Thyroid gland (tissue), 4 donors: ENCODE results near the gene SLC35F1. TPM values are rescaled to one million over a fixed set of nuclear protein-coding genes. Genes with fewer than 3 reads are reported as not detected.

Experiments
- DNase-seq, 2 donors: peaks; one replicate each; pipeline ENCODE4 v3.0.0-alpha.2; 2019
- H3K27ac ChIP-seq, 3 donors: fragments of 200-600 bp; sonication (generic); 1 replicate in 2 of 3; 2 replicates in 1 of 3; pipeline ENCODE4 v1.5.1; 2016 to 2019; ENCODE audit warnings: mild to moderate bottlenecking in 1 of 3, moderate library complexity in 1 of 3
- H3K27me3 ChIP-seq: fragments of 200-600 bp; sonication (generic); one replicate; pipeline ENCODE4 v1.5.1; 2019
- H3K36me3 ChIP-seq, 2 donors: fragments of 200-600 bp; sonication (generic); one replicate each; pipeline ENCODE4 v1.5.1; 2016 to 2019
- H3K4me1 ChIP-seq, 2 donors: fragments of 200-600 bp; sonication (generic); one replicate each; pipeline ENCODE4 v1.5.1; 2017 to 2019
- H3K4me3 ChIP-seq, 3 donors: fragments of 200-600 bp; sonication (generic); replicated peaks in 1 of 3; 1 replicate in 2 of 3; 2 replicates in 1 of 3; pipeline ENCODE4 v1.5.1; 2016; ENCODE audit warnings: mild to moderate bottlenecking in 1 of 3
- H3K9me3 ChIP-seq: fragments of 200-600 bp; sonication (generic); one replicate; pipeline ENCODE4 v1.5.1; 2017
- CTCF ChIP-seq, 6 experiments: fragments of 200-600 bp in 3 of 6; fragments of 450-650 bp in 3 of 6; sonication (generic) in 3 of 6; IDR thresholded peaks; one replicate each; pipeline ENCODE4 v1.5.1; 2016 to 2019; ENCODE audit warnings: antibody characterized with exemption in 6 of 6, mild to moderate bottlenecking in 2 of 6, inconsistent platforms in 1 of 6, moderate library complexity in 1 of 6
- POLR2A ChIP-seq, 2 donors: fragments of 450-650 bp; IDR thresholded peaks; one replicate each; pipeline ENCODE4 v1.6.1; 2017; ENCODE audit warnings: antibody characterized with exemption in 2 of 2, mild to moderate bottlenecking in 2 of 2, moderate library complexity in 1 of 2
- WGBS, 2 donors: methylation state at CpG; one replicate each; pipeline ENCODE4 v1.1.5; 2017; 5-methylcytosine and 5-hydroxymethylcytosine counted together
- intact Hi-C: fragments of 100-400 bp; cut with DNase I; formaldehyde crosslinking; loops from one replicate; pipeline ENCODE4 v1.15.1; 2023
- total RNA-seq, 4 donors: library from RNA; depleted of rRNA; stranded (reverse); fragments of >200 nt; gene quantifications; one replicate each; pipeline ENCODE4 v1.2.3, GENCODE V29; 2016

Gene SLC35F1
- total RNA-seq, 4 donors from 2014 or later = 0.54 to 5.5 (median 1.4) TPM

GRCh38 chr6:118198746-118199145, 291.7 kb downstream of the SLC35F1 start:
- no peaks in the 10 kb centered on the region for H3K36me3 ChIP-seq
- TF ChIP-seq CTCF (IDR thresholded peaks at IDR 0.05) (no peak), POLR2A (IDR thresholded peaks at IDR 0.05) (no peak)
- 20 to 46% methylated on average over 1 of the region's 1 CpG for WGBS, 2 donors
- H3K4me1 ChIP-seq = no peaks in the 10 kb centered on the region
- DNase-seq = no peak
- intact Hi-C loops = no loop called here
- H3K9me3 ChIP-seq = no peaks in the 10 kb centered on the region
- no peak overlapping the region for H3K4me3 ChIP-seq
- no peak overlapping the region for H3K27ac ChIP-seq
- no peaks in the 10 kb centered on the region for H3K27me3 ChIP-seq

GRCh38 chr6:118200160-118200559, 293.1 kb downstream of the SLC35F1 start:
- no peak overlapping the region for H3K27ac ChIP-seq
- H3K36me3 ChIP-seq = no peaks in the 10 kb centered on the region
- no peak for TF ChIP-seq POLR2A (IDR thresholded peaks at IDR 0.05)
- no peak for DNase-seq
- H3K27me3 ChIP-seq = no peaks in the 10 kb centered on the region
- no peaks in the 10 kb centered on the region for H3K4me1 ChIP-seq
- intact Hi-C loops = no loop called here
- H3K9me3 ChIP-seq = no peaks in the 10 kb centered on the region
- H3K4me3 ChIP-seq = no peak overlapping the region
- WGBS, 2 donors = 95 to 100% methylated on average over 1 of the region's 1 CpG

- no peaks in the 10 kb centered on the region for H3K4me1 ChIP-seq
- intact Hi-C loops = no loop called here
- 90 to 91% methylated on average over 1 of the region's 1 CpG for whole genome bisulfite sequencing, 2 donors
- no peak overlapping the region for H3K27ac ChIP-seq
- no peak overlapping the region for H3K4me3 ChIP-seq
- no peaks in the 10 kb centered on the region for H3K9me3 ChIP-seq
- no peak for TF ChIP-seq CTCF (IDR thresholded peaks at IDR 0.05)
- no peak for TF ChIP-seq POLR2A (IDR thresholded peaks at IDR 0.05)
- DNase-seq = no peak
- no peaks in the 10 kb centered on the region for H3K36me3 ChIP-seq
- no peaks in the 10 kb centered on the region for H3K27me3 ChIP-seq
Measured at GRCh38 chr6:118202517-118202916, 295.5 kb downstream of the SLC35F1 start.

- H3K27ac ChIP-seq = no peak overlapping the region
- no peaks in the 10 kb centered on the region for H3K4me1 ChIP-seq
- intact Hi-C loops = no loop called here
- no peaks in the 10 kb centered on the region for H3K27me3 ChIP-seq
- TF ChIP-seq CTCF (IDR thresholded peaks at IDR 0.05) (no peak), POLR2A (IDR thresholded peaks at IDR 0.05) (no peak)
- no peak for DNase-seq
- no peak overlapping the region for H3K4me3 ChIP-seq
- no peaks in the 10 kb centered on the region for H3K36me3 ChIP-seq
- no peaks in the 10 kb centered on the region for H3K9me3 ChIP-seq
Measured at GRCh38 chr6:118203545-118203944, 296.5 kb downstream of the SLC35F1 start.

GRCh38 chr6:118206221-118206620, 299.2 kb downstream of the SLC35F1 start:
- Histone ChIP-seq H3K36me3 (no peaks in the 10 kb centered on the region), H3K9me3 (no peaks in the 10 kb centered on the region), H3K27ac (no peak overlapping the region), H3K4me1 (no peaks in the 10 kb centered on the region), H3K4me3 (no peak overlapping the region), H3K27me3 (no peaks in the 10 kb centered on the region)
- DNase-seq = no peak
- 81 to 97% methylated on average over 1 of the region's 1 CpG for WGBS, 2 donors
- TF ChIP-seq POLR2A (IDR thresholded peaks at IDR 0.05) = no peak
- TF ChIP-seq CTCF (IDR thresholded peaks at IDR 0.05) = no peak
- intact Hi-C loops = no loop called here

GRCh38 chr6:118207947-118208346, 300.9 kb downstream of the SLC35F1 start:
- Histone ChIP-seq H3K4me3 (no peak overlapping the region), H3K27ac (no peak overlapping the region), H3K9me3 (no peaks in the 10 kb centered on the region), H3K4me1 (no peaks in the 10 kb centered on the region), H3K36me3 (no peaks in the 10 kb centered on the region), H3K27me3 (no peaks in the 10 kb centered on the region)
- 91 to 93% methylated on average over 10 of the region's 10 CpGs for WGBS, 2 donors
- TF ChIP-seq POLR2A (IDR thresholded peaks at IDR 0.05) = no peak
- no peak for TF ChIP-seq CTCF (IDR thresholded peaks at IDR 0.05)
- DNase-seq = no peak
- intact Hi-C loops = no loop called here
